Measurements from ENCODE around the gene FGFR3.

DNA sequence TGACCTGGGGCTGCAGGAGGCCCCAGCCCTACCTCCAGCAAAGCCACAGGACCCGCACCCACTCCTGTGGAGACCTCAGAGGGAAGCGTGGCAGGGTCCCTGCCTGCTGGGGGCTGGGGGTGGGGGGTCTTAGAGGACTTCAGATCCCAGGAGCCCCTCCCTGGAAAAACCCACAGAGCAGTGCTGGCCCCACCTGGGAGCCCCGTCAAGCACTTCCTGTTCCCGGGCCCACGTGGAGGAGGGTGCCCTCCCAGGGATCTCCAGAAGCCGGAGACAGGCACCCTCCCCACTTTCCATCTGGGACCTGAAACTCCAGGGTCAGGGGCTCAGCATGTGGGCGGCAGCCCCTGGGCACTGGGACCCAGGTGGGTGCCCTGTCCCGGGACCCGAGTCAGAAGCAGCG, 39.8 kb upstream of the FGFR3 start:
- TF ChIP-seq EZH2phosphoT487 (IDR thresholded peaks at IDR 0.05; ENCODE audit: borderline replicate concordance, low read depth) (no peak), CTCF (IDR thresholded peaks at IDR 0.05) (no peak), JUND (IDR thresholded peaks at IDR 0.05) (no peak), RCOR1 (IDR thresholded peaks at IDR 0.05; ENCODE audit: low read length) (no peak), MXI1 (IDR thresholded peaks at IDR 0.05; ENCODE audit: low read depth, low read length) (no peak), RAD21 (IDR thresholded peaks at IDR 0.05; ENCODE audit: low read length) (no peak), YY1 (IDR thresholded peaks at IDR 0.05; ENCODE audit: low read depth) (no peak), TEAD4 (IDR thresholded peaks at IDR 0.05; ENCODE audit: borderline replicate concordance, insufficient read depth) (no peak), MAX (IDR thresholded peaks at IDR 0.05; ENCODE audit: low read depth) (no peak), EP300 (IDR thresholded peaks at IDR 0.05; ENCODE audit: borderline replicate concordance in 1 of 2, low read depth in 1 of 2, low read length in 1 of 2) (no peak), MEF2A (IDR thresholded peaks at IDR 0.05; ENCODE audit: borderline replicate concordance, low read depth) (no peak), FOXM1 (IDR thresholded peaks at IDR 0.05; ENCODE audit: low read depth) (no peak), GABPA (IDR thresholded peaks at IDR 0.05; ENCODE audit: low read depth) (no peak)
- TF ChIP-seq, protein P1, sequence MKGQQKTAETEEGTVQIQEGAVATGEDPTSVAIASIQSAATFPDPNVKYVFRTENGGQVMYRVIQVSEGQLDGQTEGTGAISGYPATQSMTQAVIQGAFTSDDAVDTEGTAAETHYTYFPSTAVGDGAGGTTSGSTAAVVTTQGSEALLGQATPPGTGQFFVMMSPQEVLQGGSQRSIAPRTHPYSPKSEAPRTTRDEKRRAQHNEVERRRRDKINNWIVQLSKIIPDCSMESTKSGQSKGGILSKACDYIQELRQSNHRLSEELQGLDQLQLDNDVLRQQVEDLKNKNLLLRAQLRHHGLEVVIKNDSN (IDR thresholded peaks at IDR 0.05; ENCODE audit: borderline replicate concordance, low read depth): no peak

Data from SK-N-SH (cell line).